ENCODE measurements around the gene LTF. TPM values are rescaled to one million over a fixed set of nuclear protein-coding genes. Genes with fewer than 3 reads are reported as not detected.

The LTF gene
- total RNA-seq, 1 donor from 2014 or later, result not detected

- Histone ChIP-seq H3K27me3 (ENCODE audit: control insufficient read depth, insufficient read depth, low read length) (no peaks in the 10 kb centered on the region), H3K36me3 (ENCODE audit: control insufficient read depth, insufficient read depth, low read length) (no peaks in the 10 kb centered on the region), H3K4me3 (ENCODE audit: low read depth, low read length) (no peak overlapping the region)
- DNase-seq (ENCODE audit: low read depth), result no peak
- TF ChIP-seq CTCF (IDR thresholded peaks at IDR 0.05; ENCODE audit: insufficient read depth, low read length, poor library complexity, severe bottlenecking), result no peak
Measured at GRCh38 chr3:46419816-46420215, 44.9 kb downstream of the LTF start.

GRCh38 chr3:46417841-46418611 is 46.7 kb downstream of the LTF start:
- Histone ChIP-seq H3K36me3 (ENCODE audit: control insufficient read depth, insufficient read depth, low read length) (no peaks in the 10 kb centered on the region), H3K4me3 (ENCODE audit: low read depth, low read length) (no peak overlapping the region), H3K27me3 (ENCODE audit: control insufficient read depth, insufficient read depth, low read length) (no peaks in the 10 kb centered on the region)
- TF ChIP-seq CTCF (IDR thresholded peaks at IDR 0.05; ENCODE audit: insufficient read depth, low read length, poor library complexity, severe bottlenecking), result no peak
- DNase-seq (ENCODE audit: low read depth), result no peak

- no peak for DNase-seq (ENCODE audit: low read depth)
- Histone ChIP-seq H3K27me3 (ENCODE audit: control insufficient read depth, insufficient read depth, low read length) (no peaks in the 10 kb centered on the region), H3K36me3 (ENCODE audit: control insufficient read depth, insufficient read depth, low read length) (no peaks in the 10 kb centered on the region), H3K4me3 (ENCODE audit: low read depth, low read length) (no peak overlapping the region)
- no peak for TF ChIP-seq CTCF (IDR thresholded peaks at IDR 0.05; ENCODE audit: insufficient read depth, low read length, poor library complexity, severe bottlenecking)
Measured at GRCh38 chr3:46416811-46417510, 47.7 kb downstream of the LTF start.

- no peak for DNase-seq (ENCODE audit: low read depth)
- no peak overlapping the region for H3K4me3 ChIP-seq (ENCODE audit: low read depth, low read length)
- no peaks in the 10 kb centered on the region for H3K27me3 ChIP-seq (ENCODE audit: control insufficient read depth, insufficient read depth, low read length)
- no peak for TF ChIP-seq CTCF (IDR thresholded peaks at IDR 0.05; ENCODE audit: insufficient read depth, low read length, poor library complexity, severe bottlenecking)
- H3K36me3 ChIP-seq (ENCODE audit: control insufficient read depth, insufficient read depth, low read length), result no peaks in the 10 kb centered on the region
Measured at GRCh38 chr3:46416125-46416810, 48.4 kb downstream of the LTF start.

- no peaks in the 10 kb centered on the region for H3K27me3 ChIP-seq (ENCODE audit: control insufficient read depth, insufficient read depth, low read length)
- H3K36me3 ChIP-seq (ENCODE audit: control insufficient read depth, insufficient read depth, low read length), result no peaks in the 10 kb centered on the region
- DNase-seq (ENCODE audit: low read depth), result no peak
- no peak overlapping the region for H3K4me3 ChIP-seq (ENCODE audit: low read depth, low read length)
- no peak for TF ChIP-seq CTCF (IDR thresholded peaks at IDR 0.05; ENCODE audit: insufficient read depth, low read length, poor library complexity, severe bottlenecking)
Measured at GRCh38 chr3:46414739-46415138, 50.0 kb downstream of the LTF start.

All from kidney epithelial cell (primary cell).